Neuron (in vitro differentiated cells): ENCODE measurements around the gene NLRC5.

Experiments used
- H2AFZ ChIP-seq: one replicate; pipeline ENCODE4 v1.6.1; 2013; ENCODE audit warnings: low read depth, mild to moderate bottlenecking, inconsistent platforms, low read length, moderate library complexity
- H3K27me3 ChIP-seq: one replicate; pipeline ENCODE4 v1.6.1; 2013; ENCODE audit warnings: low read length; ENCODE audit not compliant: insufficient read depth
- H3K36me3 ChIP-seq: one replicate; pipeline ENCODE4 v1.6.1; 2013; ENCODE audit warnings: low read length; ENCODE audit not compliant: insufficient read depth
- H3K4me1 ChIP-seq: one replicate; pipeline ENCODE4 v1.6.1; 2013; ENCODE audit warnings: low read length; ENCODE audit not compliant: insufficient read depth
- H3K4me3 ChIP-seq: 2 replicates; pipeline ENCODE4 v1.5.1; 2013; ENCODE audit warnings: mild to moderate bottlenecking, low read length, moderate library complexity
- H3K9me3 ChIP-seq: one replicate; pipeline ENCODE4 v1.6.1; 2013; ENCODE audit warnings: low read length

The NLRC5 gene

DNA sequence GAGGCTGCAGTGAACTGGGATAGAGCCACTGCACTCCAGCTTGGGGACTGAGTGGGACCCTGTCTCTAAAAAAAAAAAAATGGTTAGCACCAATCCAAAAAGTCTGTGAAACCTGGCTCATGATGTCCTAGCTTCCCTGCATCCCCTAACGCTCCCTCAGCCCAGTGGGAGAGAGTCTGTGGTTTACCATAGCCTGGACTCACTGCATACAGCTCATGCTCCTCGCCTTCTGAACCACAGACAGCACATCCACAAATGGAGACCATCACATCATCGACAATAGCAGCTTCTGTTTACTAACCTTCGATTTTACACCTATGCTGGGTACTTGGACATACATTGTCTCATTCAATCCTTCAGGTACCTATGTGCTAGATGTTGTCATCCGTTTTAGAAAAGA is 43.6 kb downstream of the NLRC5 start:
- H3K4me1 ChIP-seq: no peaks in the 10 kb centered on the region
- peaks cover 7% of the 10 kb centered on the region for H3K27me3 ChIP-seq
- no peak overlapping the region for H3K4me3 ChIP-seq
- no peaks in the 10 kb centered on the region for H3K9me3 ChIP-seq
- H2AFZ ChIP-seq: no peak overlapping the region
- H3K36me3 ChIP-seq: no peaks in the 10 kb centered on the region

DNA sequence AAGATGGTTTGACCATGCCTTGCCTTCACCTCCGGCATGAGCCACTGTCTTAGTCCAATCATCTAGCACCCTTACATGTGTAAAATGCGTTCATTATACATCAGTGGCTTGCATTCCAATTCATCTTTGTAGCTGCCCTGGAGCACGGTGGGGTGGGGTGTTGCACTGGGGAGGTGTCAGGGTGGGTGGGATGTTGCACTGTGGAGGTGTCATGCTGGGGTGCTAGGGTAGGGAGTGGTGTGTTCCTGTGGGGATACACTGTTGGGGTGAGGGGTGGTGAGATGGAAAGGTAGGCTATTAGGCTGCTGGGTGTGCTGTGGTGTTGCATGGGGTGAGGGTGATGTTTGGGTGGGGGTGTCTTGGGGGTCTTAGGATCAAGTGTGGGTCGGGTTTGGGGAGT is 47.0 kb downstream of the NLRC5 start:
- Histone ChIP-seq H2AFZ (no peak overlapping the region), H3K9me3 (peaks cover 3% of the 10 kb centered on the region), H3K4me1 (no peaks in the 10 kb centered on the region)

GRCh38 chr16:57036945-57037344 is 47.6 kb downstream of the NLRC5 start:
- Histone ChIP-seq H3K4me1 (no peaks in the 10 kb centered on the region), H3K4me3 (no peak overlapping the region), H2AFZ (no peak overlapping the region), H3K27me3 (peaks cover 2% of the 10 kb centered on the region), H3K9me3 (peaks cover 3% of the 10 kb centered on the region), H3K36me3 (no peaks in the 10 kb centered on the region)

More for the DNA sequence above, 47.0 kb downstream of the NLRC5 start:
- Histone ChIP-seq H3K27me3 (peaks cover 2% of the 10 kb centered on the region), H3K36me3 (no peaks in the 10 kb centered on the region), H3K4me3 (no peak overlapping the region)

DNA sequence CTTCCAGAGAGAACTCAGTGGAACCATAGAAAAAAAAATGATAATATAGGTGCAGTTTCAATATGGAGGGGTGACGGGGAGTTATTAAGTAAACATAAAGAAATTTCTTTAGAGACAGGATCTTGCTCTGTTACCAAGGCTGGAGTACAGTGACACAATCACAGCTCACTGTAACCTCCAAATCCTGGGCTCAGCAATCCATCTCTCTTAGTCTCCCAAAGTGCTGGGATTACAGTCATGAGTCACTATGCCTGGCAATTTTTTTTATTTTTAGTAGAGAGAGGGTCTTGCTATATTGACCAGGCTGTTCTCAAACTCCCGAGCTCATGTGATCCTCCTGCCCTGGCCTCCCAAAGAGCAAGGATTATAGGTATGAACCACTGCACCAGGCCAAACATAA is 48.8 kb downstream of the NLRC5 start:
- no peaks in the 10 kb centered on the region for H3K4me1 ChIP-seq
- no peaks in the 10 kb centered on the region for H3K36me3 ChIP-seq
- H2AFZ ChIP-seq: no peak overlapping the region
- peaks cover 2% of the 10 kb centered on the region for H3K27me3 ChIP-seq
- no peak overlapping the region for H3K4me3 ChIP-seq
- H3K9me3 ChIP-seq: peaks cover 3% of the 10 kb centered on the region

- Histone ChIP-seq H2AFZ (no peak overlapping the region), H3K4me1 (no peaks in the 10 kb centered on the region), H3K9me3 (peaks cover 3% of the 10 kb centered on the region), H3K27me3 (peaks cover 2% of the 10 kb centered on the region), H3K36me3 (no peaks in the 10 kb centered on the region), H3K4me3 (no peak overlapping the region)
Observed at GRCh38 chr16:57039148-57039812, 49.9 kb downstream of the NLRC5 start.

GRCh38 chr16:57041182-57042156 is 52.1 kb downstream of the NLRC5 start:
- H3K4me1 ChIP-seq: no peaks in the 10 kb centered on the region
- H3K27me3 ChIP-seq: peaks cover 2% of the 10 kb centered on the region
- no peaks in the 10 kb centered on the region for H3K36me3 ChIP-seq
- H3K4me3 ChIP-seq: no peak overlapping the region
- H2AFZ ChIP-seq: no peak overlapping the region
- H3K9me3 ChIP-seq: peaks cover 3% of the 10 kb centered on the region

DNA sequence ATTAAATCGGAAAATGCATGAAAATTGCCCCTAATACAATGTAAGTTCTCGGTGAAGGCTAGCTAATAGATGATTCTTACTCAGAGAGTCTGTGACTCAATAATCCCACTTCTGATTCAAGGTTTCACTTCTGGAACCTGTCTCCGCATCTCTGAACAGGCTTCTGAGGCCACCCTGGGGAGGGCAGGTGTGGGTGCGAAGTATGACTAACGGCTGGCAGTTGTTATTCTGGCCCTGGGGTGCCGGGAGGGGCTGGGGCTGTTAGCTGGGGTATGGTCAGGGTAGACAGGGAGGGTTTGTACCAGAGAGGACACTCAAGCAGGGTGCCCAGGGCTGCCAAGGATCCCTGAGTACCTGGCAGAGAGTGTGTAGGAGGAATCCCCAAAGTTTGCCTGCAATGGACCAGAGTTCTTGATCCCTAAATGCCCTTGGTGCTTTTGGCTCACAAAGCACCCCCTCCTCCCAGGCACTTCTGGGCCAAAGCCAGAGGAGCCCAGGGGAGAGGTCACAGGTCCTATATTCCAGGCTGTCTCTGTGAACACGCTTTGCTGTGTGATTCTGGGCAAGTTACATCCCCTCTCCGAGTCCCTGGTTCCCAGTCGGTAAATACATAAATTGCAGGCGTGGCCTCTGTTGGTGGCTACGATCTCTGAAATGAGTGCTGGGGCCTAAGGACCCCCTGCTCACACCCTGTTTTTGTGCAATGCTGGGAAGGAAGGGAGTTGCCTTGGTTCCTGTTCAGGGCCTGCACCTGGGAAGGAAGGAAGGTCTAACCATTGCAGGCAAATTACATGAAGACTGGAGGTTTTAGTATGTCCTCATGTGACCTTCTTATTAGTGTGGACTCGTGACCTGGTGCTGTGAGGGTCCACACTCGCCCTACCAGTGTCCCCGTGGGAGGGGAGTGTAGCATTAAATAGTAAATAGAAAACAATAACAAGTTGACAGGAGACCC is 53.1 kb downstream of the NLRC5 start:
- Histone ChIP-seq H2AFZ (no peak overlapping the region), H3K4me3 (no peak overlapping the region), H3K9me3 (peaks cover 3% of the 10 kb centered on the region), H3K27me3 (peaks cover 2% of the 10 kb centered on the region), H3K4me1 (no peaks in the 10 kb centered on the region), H3K36me3 (no peaks in the 10 kb centered on the region)

- no peak overlapping the region for H3K4me3 ChIP-seq
- H3K4me1 ChIP-seq: no peaks in the 10 kb centered on the region
- peaks cover 3% of the 10 kb centered on the region for H3K9me3 ChIP-seq
- H2AFZ ChIP-seq: no peak overlapping the region
- no peaks in the 10 kb centered on the region for H3K27me3 ChIP-seq
- H3K36me3 ChIP-seq: no peaks in the 10 kb centered on the region
Observed at GRCh38 chr16:57043248-57043647, 53.9 kb downstream of the NLRC5 start.

- H3K36me3 ChIP-seq: no peaks in the 10 kb centered on the region
- no peaks in the 10 kb centered on the region for H3K27me3 ChIP-seq
- peaks cover 3% of the 10 kb centered on the region for H3K9me3 ChIP-seq
- no peak overlapping the region for H2AFZ ChIP-seq
- H3K4me3 ChIP-seq: no peak overlapping the region
- H3K4me1 ChIP-seq: no peaks in the 10 kb centered on the region
Observed at GRCh38 chr16:57044931-57045693, 55.8 kb downstream of the NLRC5 start.

GRCh38 chr16:57045694-57046381 is 56.5 kb downstream of the NLRC5 start:
- Histone ChIP-seq H3K9me3 (peaks cover 3% of the 10 kb centered on the region), H3K4me3 (no peak overlapping the region), H3K4me1 (no peaks in the 10 kb centered on the region), H2AFZ (no peak overlapping the region), H3K27me3 (no peaks in the 10 kb centered on the region), H3K36me3 (no peaks in the 10 kb centered on the region)

GRCh38 chr16:57048095-57048494 is 58.7 kb downstream of the NLRC5 start:
- Histone ChIP-seq H3K36me3 (no peaks in the 10 kb centered on the region), H3K4me1 (no peaks in the 10 kb centered on the region), H3K9me3 (no peaks in the 10 kb centered on the region), H3K4me3 (no peak overlapping the region), H3K27me3 (no peaks in the 10 kb centered on the region), H2AFZ (no peak overlapping the region)

GRCh38 chr16:57049678-57050077 is 60.3 kb downstream of the NLRC5 start:
- no peaks in the 10 kb centered on the region for H3K27me3 ChIP-seq
- H3K36me3 ChIP-seq: no peaks in the 10 kb centered on the region
- no peak overlapping the region for H2AFZ ChIP-seq
- H3K4me3 ChIP-seq: no peak overlapping the region
- H3K9me3 ChIP-seq: no peaks in the 10 kb centered on the region
- H3K4me1 ChIP-seq: no peaks in the 10 kb centered on the region
